ENCODE measurements around the gene SEPSECS.

The SEPSECS gene

DNA sequence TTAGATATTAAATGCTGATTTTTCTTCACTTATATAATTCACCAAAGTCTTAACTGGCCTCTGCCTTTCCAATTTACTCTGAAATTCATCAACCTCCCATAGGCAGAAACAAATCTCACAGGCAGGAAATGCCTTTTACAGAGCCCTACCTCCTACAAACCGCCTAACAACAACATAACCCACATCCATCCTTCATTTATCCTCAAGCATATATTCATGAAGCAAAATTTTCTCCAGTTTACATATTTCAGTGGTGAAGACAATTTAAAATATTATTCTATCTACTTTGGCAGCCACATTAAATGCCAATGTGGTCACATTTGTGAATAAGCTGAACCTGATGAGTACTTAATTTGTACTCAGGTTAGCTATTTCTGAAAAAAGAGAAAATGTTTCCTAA lies 30.3 kb downstream of the SEPSECS start:
- Mint-ChIP-seq H3K9me3 (no peaks in the 10 kb centered on the region), H3K27me3 (no peaks in the 10 kb centered on the region), H3K27ac (no peak overlapping the region), H3K4me1 (peaks cover 5% of the 10 kb centered on the region), H3K4me3 (no peak overlapping the region), H3K36me3 (peaks cover 26% of the 10 kb centered on the region)
- ATAC-seq: no peak

- Mint-ChIP-seq H3K27ac (no peak overlapping the region), H3K4me3 (no peak overlapping the region), H3K36me3 (peaks cover 30% of the 10 kb centered on the region), H3K27me3 (no peaks in the 10 kb centered on the region), H3K9me3 (no peaks in the 10 kb centered on the region), H3K4me1 (peaks cover 5% of the 10 kb centered on the region)
- no peak for ATAC-seq
Measured at GRCh38 chr4:25128671-25129070, 31.6 kb downstream of the SEPSECS start.

GRCh38 chr4:25123236-25123635 lies 37.0 kb downstream of the SEPSECS start:
- no peaks in the 10 kb centered on the region for H3K27me3 Mint-ChIP-seq
- H3K27ac Mint-ChIP-seq: no peak overlapping the region
- H3K36me3 Mint-ChIP-seq: peaks cover 42% of the 10 kb centered on the region
- no peak overlapping the region for H3K4me3 Mint-ChIP-seq
- ATAC-seq: peak; percentile 84
- no peaks in the 10 kb centered on the region for H3K4me1 Mint-ChIP-seq
- H3K9me3 Mint-ChIP-seq: no peaks in the 10 kb centered on the region

DNA sequence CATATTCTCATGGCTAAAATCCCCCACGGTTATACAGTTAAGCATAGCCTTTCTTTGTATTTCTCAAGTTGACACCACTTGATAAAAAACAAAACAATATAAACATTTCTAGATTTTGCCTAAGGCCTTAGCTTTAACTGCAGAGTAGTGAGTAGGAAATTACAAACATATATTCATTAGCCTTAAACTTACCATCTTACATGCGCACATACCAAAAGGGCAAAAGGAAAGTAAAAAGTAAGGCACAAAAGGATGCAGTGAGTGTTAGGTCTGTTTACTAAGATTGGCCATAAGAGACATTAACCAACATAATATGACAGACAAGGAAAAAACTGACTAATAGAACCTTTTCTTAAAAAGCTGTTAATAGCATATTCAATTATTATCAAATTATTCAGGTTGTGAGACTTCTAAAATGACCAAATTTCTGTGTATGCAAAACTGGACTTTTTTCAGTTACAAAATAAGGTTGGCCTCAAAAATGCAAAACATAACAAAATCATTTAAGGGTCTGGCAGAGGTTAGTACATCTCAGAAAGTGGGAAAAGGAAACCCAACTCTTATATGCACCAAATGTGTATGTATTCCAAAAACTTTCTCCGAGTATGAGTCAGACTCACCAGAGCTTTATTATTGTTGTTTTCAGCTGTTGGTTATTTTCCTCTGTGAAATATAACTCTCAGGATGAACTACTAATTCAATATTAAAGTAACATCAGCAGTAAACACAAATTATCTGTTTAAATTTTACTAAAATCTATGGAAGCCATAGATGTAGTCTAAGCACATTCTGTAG lies 39.9 kb downstream of the SEPSECS start:
- no peak overlapping the region for H3K27ac Mint-ChIP-seq
- ATAC-seq: no peak
- H3K36me3 Mint-ChIP-seq: peaks cover 35% of the 10 kb centered on the region

DNA sequence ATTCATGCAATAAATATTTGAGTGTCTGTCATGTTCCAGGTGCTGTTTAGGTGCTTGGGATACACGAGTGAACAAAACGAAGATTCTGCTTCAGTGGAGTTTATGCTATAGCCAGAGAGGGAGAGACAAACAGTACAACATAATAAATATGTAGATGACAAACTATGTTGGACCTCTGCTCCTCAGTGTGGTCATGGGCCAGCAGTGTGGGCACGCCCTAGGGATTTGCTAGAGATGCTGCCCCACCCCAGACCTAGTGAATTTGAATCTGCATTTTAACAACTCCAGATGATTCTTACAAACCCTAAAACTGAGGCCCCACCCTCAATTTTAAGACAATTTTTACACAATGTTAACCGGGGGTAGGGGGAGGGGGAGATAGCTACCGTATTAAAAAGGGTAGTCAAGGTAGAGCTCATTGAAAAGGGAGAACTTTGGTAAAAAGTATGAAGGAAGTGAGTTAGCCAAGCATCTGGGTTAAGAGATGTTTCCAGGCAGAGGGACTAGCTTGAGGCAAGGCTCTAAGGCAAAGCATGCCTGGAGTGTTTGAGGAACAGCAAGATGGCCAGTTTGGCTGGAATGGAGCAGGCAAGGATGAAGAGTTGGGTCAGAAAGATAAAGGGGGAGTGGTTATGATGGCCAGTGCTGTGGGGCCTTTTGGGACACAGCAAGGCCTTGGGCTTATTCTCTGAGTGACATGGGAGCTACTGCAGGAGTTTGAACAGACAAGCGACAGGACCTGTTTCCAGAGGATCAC lies 42.4 kb downstream of the SEPSECS start:
- no peaks in the 10 kb centered on the region for H3K9me3 Mint-ChIP-seq
- H3K27ac Mint-ChIP-seq: no peak overlapping the region
- no peaks in the 10 kb centered on the region for H3K4me1 Mint-ChIP-seq
- ATAC-seq: no peak
- no peak overlapping the region for H3K4me3 Mint-ChIP-seq
- peaks cover 22% of the 10 kb centered on the region for H3K36me3 Mint-ChIP-seq
- no peaks in the 10 kb centered on the region for H3K27me3 Mint-ChIP-seq

More for the DNA sequence above, 39.9 kb downstream of the SEPSECS start:
- no peaks in the 10 kb centered on the region for H3K27me3 Mint-ChIP-seq
- H3K9me3 Mint-ChIP-seq: no peaks in the 10 kb centered on the region
- H3K4me1 Mint-ChIP-seq: no peaks in the 10 kb centered on the region
- H3K4me3 Mint-ChIP-seq: no peak overlapping the region

- H3K9me3 Mint-ChIP-seq: no peaks in the 10 kb centered on the region
- ATAC-seq: no peak
- H3K27me3 Mint-ChIP-seq: no peaks in the 10 kb centered on the region
- peaks cover 22% of the 10 kb centered on the region for H3K36me3 Mint-ChIP-seq
- no peak overlapping the region for H3K4me3 Mint-ChIP-seq
- no peaks in the 10 kb centered on the region for H3K4me1 Mint-ChIP-seq
- no peak overlapping the region for H3K27ac Mint-ChIP-seq
Measured at GRCh38 chr4:25117274-25117673, 43.0 kb downstream of the SEPSECS start.

GRCh38 chr4:25113915-25114904 lies 46.0 kb downstream of the SEPSECS start:
- H3K9me3 Mint-ChIP-seq: no peaks in the 10 kb centered on the region
- H3K27me3 Mint-ChIP-seq: no peaks in the 10 kb centered on the region
- ATAC-seq: no peak
- no peak overlapping the region for H3K27ac Mint-ChIP-seq
- H3K4me3 Mint-ChIP-seq: no peak overlapping the region
- no peaks in the 10 kb centered on the region for H3K4me1 Mint-ChIP-seq
- peaks cover 11% of the 10 kb centered on the region for H3K36me3 Mint-ChIP-seq

- peaks cover 2% of the 10 kb centered on the region for H3K36me3 Mint-ChIP-seq
- H3K9me3 Mint-ChIP-seq: no peaks in the 10 kb centered on the region
- no peaks in the 10 kb centered on the region for H3K4me1 Mint-ChIP-seq
- H3K4me3 Mint-ChIP-seq: no peak overlapping the region
- ATAC-seq: no peak
- H3K27me3 Mint-ChIP-seq: no peaks in the 10 kb centered on the region
- H3K27ac Mint-ChIP-seq: no peak overlapping the region
Measured at GRCh38 chr4:25112995-25113380, 47.3 kb downstream of the SEPSECS start.

- Mint-ChIP-seq H3K36me3 (no peaks in the 10 kb centered on the region), H3K27me3 (no peaks in the 10 kb centered on the region), H3K9me3 (no peaks in the 10 kb centered on the region), H3K4me3 (no peak overlapping the region), H3K27ac (no peak overlapping the region), H3K4me1 (no peaks in the 10 kb centered on the region)
- no peak for ATAC-seq
Measured at GRCh38 chr4:25112366-25112994, 47.8 kb downstream of the SEPSECS start.

DNA sequence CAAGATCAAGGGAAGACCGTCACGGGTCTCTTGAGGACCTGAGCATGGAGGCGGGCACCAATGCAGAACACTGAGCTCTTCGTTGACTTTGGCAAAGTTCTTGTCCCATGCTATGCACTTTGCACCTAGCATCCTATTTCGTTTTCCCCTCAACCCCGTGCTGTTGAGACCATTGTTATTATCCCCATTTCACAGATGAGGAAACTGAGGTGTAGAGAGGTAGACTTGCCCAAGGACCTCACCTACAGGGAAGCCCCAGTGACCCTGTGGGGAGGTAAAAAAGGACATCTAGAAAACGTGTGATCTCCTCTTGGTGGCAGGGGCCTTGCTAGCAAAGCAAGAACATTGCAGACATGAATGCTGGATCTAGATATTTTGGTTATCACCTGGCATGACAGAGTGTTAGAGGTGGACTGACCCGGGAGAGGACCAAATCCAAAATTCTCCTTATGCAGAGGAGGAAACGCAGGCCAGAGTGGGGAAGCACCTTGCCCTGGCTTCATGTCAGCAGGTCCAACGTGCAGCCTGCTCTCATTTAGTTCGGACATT lies 48.5 kb downstream of the SEPSECS start:
- Mint-ChIP-seq H3K27me3 (peaks cover 6% of the 10 kb centered on the region), H3K4me3 (no peak overlapping the region), H3K27ac (no peak overlapping the region), H3K4me1 (no peaks in the 10 kb centered on the region), H3K9me3 (no peaks in the 10 kb centered on the region), H3K36me3 (no peaks in the 10 kb centered on the region)
- ATAC-seq: no peak

DNA sequence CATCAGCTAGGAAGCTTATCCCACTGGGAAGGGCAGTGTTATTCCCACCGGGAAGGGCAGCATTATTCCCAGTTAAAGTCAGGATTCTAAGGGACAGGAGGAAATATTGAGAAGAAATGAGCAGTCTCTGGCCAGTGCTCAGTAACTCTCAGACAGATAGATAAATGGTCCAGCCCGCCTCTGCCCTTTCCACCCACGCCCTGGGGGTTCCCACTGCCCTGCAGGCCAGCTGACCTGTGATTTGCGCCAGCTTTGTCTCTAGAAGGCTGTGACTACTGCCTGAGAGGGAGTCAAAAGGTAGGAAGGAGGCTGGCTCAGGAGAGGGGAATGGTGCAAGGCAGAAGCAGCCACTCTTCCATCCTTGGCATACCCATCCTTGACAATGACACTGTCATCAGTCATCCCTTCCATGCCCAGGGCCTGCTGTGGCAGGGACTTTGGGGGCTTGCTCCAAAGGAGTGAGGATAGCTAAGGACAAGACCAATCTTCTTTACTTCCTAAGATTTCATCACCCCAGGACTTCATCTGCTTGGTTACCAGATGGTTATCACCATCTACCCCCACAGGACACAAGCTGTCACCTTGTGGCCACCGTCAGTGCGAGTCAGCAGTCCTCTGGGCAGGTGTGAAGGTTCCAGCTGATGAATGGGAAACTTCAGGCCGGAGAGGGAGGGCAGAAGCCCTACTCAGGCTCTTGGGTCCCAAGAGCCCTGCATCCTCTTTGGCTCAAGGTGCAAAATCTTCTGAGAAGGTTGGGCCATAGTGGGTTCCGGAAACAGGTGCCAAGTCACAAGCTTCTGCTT lies 49.5 kb downstream of the SEPSECS start:
- ATAC-seq: no peak
- Mint-ChIP-seq H3K9me3 (no peaks in the 10 kb centered on the region), H3K27ac (no peak overlapping the region), H3K36me3 (no peaks in the 10 kb centered on the region), H3K4me3 (no peak overlapping the region), H3K27me3 (peaks cover 15% of the 10 kb centered on the region), H3K4me1 (no peaks in the 10 kb centered on the region)

DNA sequence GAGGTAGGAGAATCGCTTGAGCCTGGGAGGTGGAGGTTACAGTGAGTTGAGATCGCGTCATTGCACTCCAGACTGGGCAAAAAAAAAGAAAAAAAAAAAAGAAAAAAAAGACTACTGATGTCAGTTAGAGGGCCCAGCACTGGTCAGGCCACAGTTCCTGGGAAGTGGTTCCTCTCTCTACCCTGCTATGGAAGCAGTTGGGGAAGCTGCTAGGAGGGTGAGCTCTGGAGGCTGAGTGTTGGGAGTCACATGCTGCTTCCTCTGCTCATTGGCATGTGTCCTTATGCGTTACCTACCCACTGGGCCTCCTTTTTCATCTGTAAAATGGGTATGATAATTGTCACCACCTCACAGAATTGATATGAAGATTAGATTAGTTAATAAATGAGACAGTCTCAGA lies 50.7 kb downstream of the SEPSECS start:
- H3K27me3 Mint-ChIP-seq: peaks cover 16% of the 10 kb centered on the region
- ATAC-seq: no peak
- no peaks in the 10 kb centered on the region for H3K9me3 Mint-ChIP-seq
- H3K4me1 Mint-ChIP-seq: no peaks in the 10 kb centered on the region
- no peak overlapping the region for H3K27ac Mint-ChIP-seq
- no peaks in the 10 kb centered on the region for H3K36me3 Mint-ChIP-seq
- H3K4me3 Mint-ChIP-seq: no peak overlapping the region

DNA sequence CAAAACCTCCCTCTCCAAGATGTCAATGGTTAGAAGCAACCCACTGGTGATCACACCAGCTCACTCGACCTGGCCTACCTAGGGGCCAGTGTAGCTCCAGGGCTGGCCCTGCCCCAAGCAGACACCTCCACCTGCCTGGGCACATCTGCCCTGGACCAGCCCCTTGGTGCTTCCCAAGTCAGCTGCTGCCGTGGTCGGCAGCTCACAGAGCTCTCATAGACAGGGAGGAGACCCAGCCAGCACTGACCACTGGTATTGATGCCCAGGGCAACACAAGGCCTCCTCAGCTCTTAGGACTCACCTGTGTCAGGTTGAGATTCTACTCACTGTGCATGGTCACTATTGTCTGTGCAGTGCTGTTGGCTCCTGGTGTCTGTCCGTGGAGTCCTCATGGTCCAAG lies 51.7 kb downstream of the SEPSECS start:
- H3K36me3 Mint-ChIP-seq: no peaks in the 10 kb centered on the region
- H3K9me3 Mint-ChIP-seq: no peaks in the 10 kb centered on the region
- peaks cover 16% of the 10 kb centered on the region for H3K27me3 Mint-ChIP-seq
- ATAC-seq: peak; percentile 22
- H3K4me1 Mint-ChIP-seq: no peaks in the 10 kb centered on the region
- H3K27ac Mint-ChIP-seq: no peak overlapping the region
- H3K4me3 Mint-ChIP-seq: no peak overlapping the region

All from stimulated activated memory B cell treated with anti-CD40 and anti-IgM and Interleukin-4, amounts not matched to agents 10 μg/mL and 1 μg/mL and 100 μg/mL, for 72 hours (primary cell).